HG03025 (cell line): ENCODE results near the gene EFNB1.

Experiments
- ATAC-seq: cut with Tn5 transposase; IDR thresholded peaks from one replicate; pipeline ENCODE4 v1.9.1; 2021; ENCODE audit warnings: mild to moderate bottlenecking, moderate library complexity; ENCODE audit not compliant: unreplicated experiment, low FRiP score

EFNB1 gene

GRCh38 chrX:68827256-68827655 is 1.6 kb upstream of the EFNB1 start:
- no peak for ATAC-seq

- ATAC-seq = no peak
These were observed 785 bp upstream of the EFNB1 start for GRCh38 chrX:68827848-68828624.

GRCh38 chrX:68829582-68830418 is 979 bp downstream of the EFNB1 start:
- ATAC-seq = no peak

GRCh38 chrX:68830419-68831404 is 1.9 kb downstream of the EFNB1 start:
- no peak for ATAC-seq

- no peak for ATAC-seq
These were observed 2.7 kb downstream of the EFNB1 start for GRCh38 chrX:68831405-68832100.

- no peak for ATAC-seq
These were observed 3.2 kb downstream of the EFNB1 start for GRCh38 chrX:68832101-68832416.

GRCh38 chrX:68832516-68833447 is 4.0 kb downstream of the EFNB1 start:
- ATAC-seq = no peak

GRCh38 chrX:68833448-68833805 is 4.6 kb downstream of the EFNB1 start:
- ATAC-seq = no peak

- no peak for ATAC-seq
These were observed 5.1 kb downstream of the EFNB1 start for GRCh38 chrX:68833855-68834331.

- ATAC-seq = no peak
These were observed 5.7 kb downstream of the EFNB1 start for GRCh38 chrX:68834371-68835103.

GRCh38 chrX:68835104-68835442 is 6.3 kb downstream of the EFNB1 start:
- ATAC-seq = no peak

GRCh38 chrX:68835468-68835867 is 6.6 kb downstream of the EFNB1 start:
- ATAC-seq = no peak

- ATAC-seq = no peak
These were observed 8.3 kb downstream of the EFNB1 start for GRCh38 chrX:68837119-68837518.

- ATAC-seq = no peak
These were observed 9.7 kb downstream of the EFNB1 start for GRCh38 chrX:68838571-68838910.

- no peak for ATAC-seq
These were observed 10.9 kb downstream of the EFNB1 start for GRCh38 chrX:68839771-68840170.

- ATAC-seq = no peak
These were observed 11.4 kb downstream of the EFNB1 start for GRCh38 chrX:68840256-68840655.

GRCh38 chrX:68841251-68842049 is 12.6 kb downstream of the EFNB1 start:
- no peak for ATAC-seq

- no peak for ATAC-seq
These were observed 13.5 kb downstream of the EFNB1 start for GRCh38 chrX:68842351-68842750.
